Lower leg skin (tissue), 3 donors: ENCODE measurements around the gene TPK1.

Experiments
- POLR2A ChIP-seq, 2 donors: fragments of 450-650 bp; IDR thresholded peaks; one replicate each; pipeline ENCODE4 v1.6.1; 2016 to 2017; ENCODE audit warnings: antibody characterized with exemption in 2 of 2, mild to moderate bottlenecking in 1 of 2, moderate library complexity in 1 of 2
- TF ChIP-seq, protein P1 (sequence below), 3 donors: fragments of 450-650 bp; IDR thresholded peaks; one replicate each; pipeline ENCODE4 v1.5.1; 2016; ENCODE audit warnings: antibody characterized with exemption in 3 of 3, mild to moderate bottlenecking in 3 of 3, moderate library complexity in 2 of 3

GRCh38 chr7:144725070-144725469 lies 110.8 kb downstream of the TPK1 start:
- no peak for TF ChIP-seq POLR2A (IDR thresholded peaks at IDR 0.05)
- TF ChIP-seq, protein P1, sequence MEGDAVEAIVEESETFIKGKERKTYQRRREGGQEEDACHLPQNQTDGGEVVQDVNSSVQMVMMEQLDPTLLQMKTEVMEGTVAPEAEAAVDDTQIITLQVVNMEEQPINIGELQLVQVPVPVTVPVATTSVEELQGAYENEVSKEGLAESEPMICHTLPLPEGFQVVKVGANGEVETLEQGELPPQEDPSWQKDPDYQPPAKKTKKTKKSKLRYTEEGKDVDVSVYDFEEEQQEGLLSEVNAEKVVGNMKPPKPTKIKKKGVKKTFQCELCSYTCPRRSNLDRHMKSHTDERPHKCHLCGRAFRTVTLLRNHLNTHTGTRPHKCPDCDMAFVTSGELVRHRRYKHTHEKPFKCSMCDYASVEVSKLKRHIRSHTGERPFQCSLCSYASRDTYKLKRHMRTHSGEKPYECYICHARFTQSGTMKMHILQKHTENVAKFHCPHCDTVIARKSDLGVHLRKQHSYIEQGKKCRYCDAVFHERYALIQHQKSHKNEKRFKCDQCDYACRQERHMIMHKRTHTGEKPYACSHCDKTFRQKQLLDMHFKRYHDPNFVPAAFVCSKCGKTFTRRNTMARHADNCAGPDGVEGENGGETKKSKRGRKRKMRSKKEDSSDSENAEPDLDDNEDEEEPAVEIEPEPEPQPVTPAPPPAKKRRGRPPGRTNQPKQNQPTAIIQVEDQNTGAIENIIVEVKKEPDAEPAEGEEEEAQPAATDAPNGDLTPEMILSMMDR (IDR thresholded peaks at IDR 0.05): no peak
